Measurements from ENCODE around the gene LCLAT1.

- TF ChIP-seq POLR2A (IDR thresholded peaks at IDR 0.05) = no peak
- TF ChIP-seq CTCF (IDR thresholded peaks at IDR 0.05) = no peak
- no peak for TF ChIP-seq EP300 (IDR thresholded peaks at IDR 0.05)
- TF ChIP-seq POLR2AphosphoS5 (IDR thresholded peaks at IDR 0.05) = no peak
These were observed 44.2 kb downstream of the LCLAT1 start for GRCh38 chr2:30491225-30491624.
